ENCODE data around the gene SLC6A17. TPM values are rescaled to one million over a fixed set of nuclear protein-coding genes. Genes with fewer than 3 reads are reported as not detected.

SLC6A17 gene
- total and polyA plus RNA-seq, 9 of the 15 experiments (the other 6 are each of a cell fraction or from before 2014, with no cell fraction given): not detected

GRCh38 chr1:110107867-110108469 lies 42.3 kb upstream of the SLC6A17 start:
- DNase-seq (ENCODE audit: extremely low read depth in 1 of 4, low spot score in 3 of 4) (no peak), FAIRE-seq (peak; percentile 78), ATAC-seq (no peak)
- ChIA-PET CTCF (ENCODE audit: low intra/inter-chr PET ratio) (interaction anchor here (1.4 kb wide), 1 partner anchor 54 kb away, joined by 4 read pairs; no protein-coding TSS in a partner anchor), POLR2A (interaction anchor here (0.6 kb wide), 1 partner anchor 74 kb away, joined by 3 read pairs; the partner anchor contains the start of gene STRIP1)
- no peaks in the 10 kb centered on the region for H3K9me1 ChIP-seq (ENCODE audit: control insufficient read depth, insufficient read depth, low read length)
- no peaks in the 10 kb centered on the region for H3K79me2 ChIP-seq (ENCODE audit: control insufficient read depth, insufficient read depth, low read length)
- 3% methylated on average over 7 of the region's 7 CpGs for WGBS (ENCODE audit: insufficient coverage, low coverage, missing lambda C conversion rate)
- H3K4me2 ChIP-seq (ENCODE audit: insufficient read depth, low read length): no peak overlapping the region
- no peaks in the 10 kb centered on the region for H3K9me3 ChIP-seq (replicated peaks; ENCODE audit: control insufficient read depth, insufficient read depth, low read depth, low read length)
- H4K20me1 ChIP-seq (replicated peaks; ENCODE audit: control insufficient read depth, insufficient read depth, low read length): peaks cover 9% of the 10 kb centered on the region
- BruUV-seq (replicated peaks): no TSS peak
- no peaks in the 10 kb centered on the region for H3K36me3 ChIP-seq (ENCODE audit: control insufficient read depth, insufficient read depth, low read length)
- peaks cover 31 to 68% of the 10 kb centered on the region in 2 experiments for H3K27me3 ChIP-seq (ENCODE audit: control insufficient read depth in 2 of 2, insufficient read depth in 2 of 2, low read length in 2 of 2)
- no peak overlapping the region for H3K27ac ChIP-seq (ENCODE audit: extremely low read depth, low read depth, low read length)
- H3K4me3 ChIP-seq: no peak overlapping the region
- no peak overlapping the region for H2AFZ ChIP-seq (ENCODE audit: low read depth, low read length)
- in situ Hi-C loops (cut with MboI): loop anchor here (5.0 kb wide), 1 partner anchor 56 kb away; no protein-coding TSS in a partner anchor
- no peaks in the 10 kb centered on the region; a peak in 1 of 5 replicates for H3K4me1 ChIP-seq (replicated peaks in 1 of 2; ENCODE audit: control insufficient read depth in 2 of 2, insufficient read depth in 2 of 2, low read length in 2 of 2)
- TF ChIP-seq NFATC3 (IDR thresholded peaks at IDR 0.05) (no peak), ILF3 (IDR thresholded peaks at IDR 0.05; ENCODE audit: borderline replicate concordance) (no peak), CLOCK (CRISPR knock-in tag; IDR thresholded peaks at IDR 0.05; ENCODE audit: borderline replicate concordance) (no peak), HCFC1 (IDR thresholded peaks at IDR 0.05; ENCODE audit: low read depth, low read length) (no peak), CEBPB (tag; IDR thresholded peaks at IDR 0.05) (peak; percentile 31; the same call in 1 of the 2 replicates)
- H3K9ac ChIP-seq (ENCODE audit: insufficient read depth in 1 of 2, low read depth in 2 of 2, low read length in 2 of 2): no peak overlapping the region
- intact Hi-C loops (cut with micrococcal nuclease): loop anchor here (2.0 to 5.0 kb wide), 2 partner anchors 53 to 81 kb away; no protein-coding TSS in a partner anchor

All from K562 (cell line).